ENCODE measurements around the gene IP6K3. TPM values are rescaled to one million over a fixed set of nuclear protein-coding genes. Genes with fewer than 3 reads are reported as not detected.
A peak's percentile ranks its signal among the peaks of the same experiment; 100 is the strongest.

IP6K3 gene
- total RNA-seq, 1 donor from 2014 or later = 3.0 TPM

- DNase-seq (ENCODE audit: extremely low spot score, unreplicated experiment) = no peak
- Mint-ChIP-seq H3K36me3 (ENCODE audit: unreplicated experiment) (peaks cover 30% of the 10 kb centered on the region), H3K4me3 (ENCODE audit: unreplicated experiment) (peak overlapping the region; percentile 32), H3K27me3 (ENCODE audit: unreplicated experiment) (no peaks in the 10 kb centered on the region), H3K9me3 (ENCODE audit: unreplicated experiment) (peaks cover 1% of the 10 kb centered on the region), H3K27ac (ENCODE audit: unreplicated experiment) (peak overlapping the region; percentile 88), H3K4me1 (ENCODE audit: unreplicated experiment) (peaks cover 53% of the 10 kb centered on the region)
- no peak for TF ChIP-seq CTCF (IDR thresholded peaks at IDR 0.05)
These were observed 25.6 kb upstream of the IP6K3 start for GRCh38 chr6:33772082-33772830.

- H3K4me3 Mint-ChIP-seq (ENCODE audit: unreplicated experiment) = peak overlapping the region; percentile 32
These were observed 24.7 kb upstream of the IP6K3 start for GRCh38 chr6:33771146-33772081.

GRCh38 chr6:33770833-33771145 is 24.1 kb upstream of the IP6K3 start:
- peaks cover 53% of the 10 kb centered on the region for H3K4me1 Mint-ChIP-seq (ENCODE audit: unreplicated experiment)
- peak overlapping the region; percentile 89 for H3K27ac Mint-ChIP-seq (ENCODE audit: unreplicated experiment)
- H3K36me3 Mint-ChIP-seq (ENCODE audit: unreplicated experiment) = peaks cover 19% of the 10 kb centered on the region
- H3K4me3 Mint-ChIP-seq (ENCODE audit: unreplicated experiment) = no peak overlapping the region
- peaks cover 9% of the 10 kb centered on the region for H3K9me3 Mint-ChIP-seq (ENCODE audit: unreplicated experiment)
- no peak for DNase-seq (ENCODE audit: extremely low spot score, unreplicated experiment)
- H3K27me3 Mint-ChIP-seq (ENCODE audit: unreplicated experiment) = no peaks in the 10 kb centered on the region
- no peak for TF ChIP-seq CTCF (IDR thresholded peaks at IDR 0.05)

More at GRCh38 chr6:33771146-33772081, 24.7 kb upstream of the IP6K3 start:
- Mint-ChIP-seq H3K27me3 (ENCODE audit: unreplicated experiment) (no peaks in the 10 kb centered on the region), H3K4me1 (ENCODE audit: unreplicated experiment) (peaks cover 53% of the 10 kb centered on the region), H3K9me3 (ENCODE audit: unreplicated experiment) (peaks cover 8% of the 10 kb centered on the region), H3K36me3 (ENCODE audit: unreplicated experiment) (peaks cover 26% of the 10 kb centered on the region), H3K27ac (ENCODE audit: unreplicated experiment) (peak overlapping the region; percentile 89)
- TF ChIP-seq CTCF (IDR thresholded peaks at IDR 0.05) = peak; percentile 100
- DNase-seq (ENCODE audit: extremely low spot score, unreplicated experiment) = peak; percentile 98

- Mint-ChIP-seq H3K27ac (ENCODE audit: unreplicated experiment) (peak overlapping the region; percentile 89), H3K4me1 (ENCODE audit: unreplicated experiment) (peaks cover 53% of the 10 kb centered on the region), H3K9me3 (ENCODE audit: unreplicated experiment) (peaks cover 9% of the 10 kb centered on the region), H3K36me3 (ENCODE audit: unreplicated experiment) (peaks cover 14% of the 10 kb centered on the region), H3K4me3 (ENCODE audit: unreplicated experiment) (no peak overlapping the region), H3K27me3 (ENCODE audit: unreplicated experiment) (no peaks in the 10 kb centered on the region)
- no peak for TF ChIP-seq CTCF (IDR thresholded peaks at IDR 0.05)
- no peak for DNase-seq (ENCODE audit: extremely low spot score, unreplicated experiment)
These were observed 23.6 kb upstream of the IP6K3 start for GRCh38 chr6:33770124-33770832.

Measured in osteocyte (in vitro differentiated cells).